Liver (tissue), 9 donors: Measurements from ENCODE around the gene ALDH1A1. TPM values are rescaled to one million over a fixed set of nuclear protein-coding genes. Genes with fewer than 3 reads are reported as not detected.

Source experiments
- DNase-seq: peaks from one replicate; pipeline ENCODE4 v3.0.0-alpha.2; 2017; ENCODE audit warnings: low spot score
- H3K27ac ChIP-seq, 2 donors: one replicate each; pipeline ENCODE4 v1.7.0; 2013; ENCODE audit warnings: inconsistent platforms in 2 of 2, low read length in 2 of 2, control low read depth in 1 of 2, low read depth in 1 of 2, mild to moderate bottlenecking in 1 of 2
- H3K27me3 ChIP-seq, 4 donors: one replicate each; pipeline versions ENCODE4 v1.6.1 to v1.7.0; 2013; ENCODE audit warnings: low read length in 3 of 4, inconsistent platforms in 1 of 4, mild to moderate bottlenecking in 1 of 4, moderate library complexity in 1 of 4; ENCODE audit not compliant: control insufficient read depth in 4 of 4, insufficient read depth in 4 of 4
- H3K36me3 ChIP-seq, 4 donors: one replicate each; pipeline versions ENCODE4 v1.6.1 to v1.7.0; 2013; ENCODE audit warnings: low read length in 3 of 4, mild to moderate bottlenecking in 3 of 4, low read depth in 1 of 4, moderate library complexity in 1 of 4; ENCODE audit not compliant: control insufficient read depth in 4 of 4, insufficient read depth in 3 of 4
- H3K4me1 ChIP-seq, 4 donors: one replicate each; pipeline versions ENCODE4 v1.6.1 to v1.7.0; 2013; ENCODE audit warnings: low read length in 3 of 4, mild to moderate bottlenecking in 3 of 4, moderate library complexity in 1 of 4; ENCODE audit not compliant: control insufficient read depth in 4 of 4, insufficient read depth in 4 of 4
- H3K4me3 ChIP-seq, 3 donors: one replicate each; pipeline versions ENCODE4 v1.6.1 to v1.7.0; 2013; ENCODE audit warnings: low read length in 3 of 3, control low read depth in 1 of 3, low read depth in 1 of 3, mild to moderate bottlenecking in 1 of 3
- H3K9ac ChIP-seq, 2 donors: one replicate each; pipeline ENCODE4 v1.7.0; 2013; ENCODE audit warnings: low read length in 2 of 2, mild to moderate bottlenecking in 2 of 2, moderate library complexity in 2 of 2, control low read depth in 1 of 2, low read depth in 1 of 2
- H3K9me3 ChIP-seq, 4 donors: one replicate each; pipeline versions ENCODE4 v1.6.1 to v1.7.0; 2013; ENCODE audit warnings: low read length in 3 of 4; ENCODE audit not compliant: control insufficient read depth in 4 of 4
- ATF3 ChIP-seq: IDR thresholded peaks from 2 replicates; pipeline ENCODE4 v1.6.1; 2016; ENCODE audit warnings: antibody characterized with exemption
- EGR1 ChIP-seq, 2 donors: IDR thresholded peaks; 2 replicates each; pipeline ENCODE4 v1.6.1; 2016 to 2018; ENCODE audit warnings: antibody characterized with exemption in 2 of 2, low read depth in 2 of 2
- FOXA1 ChIP-seq: IDR thresholded peaks from 2 replicates; pipeline ENCODE4 v1.6.1; 2016; ENCODE audit warnings: antibody characterized with exemption
- GABPA ChIP-seq, 2 donors: IDR thresholded peaks in 1 of 2; conservative IDR thresholded peaks in 1 of 2; 2 replicates each; pipeline ENCODE4 v1.6.1; 2016; ENCODE audit warnings: antibody characterized with exemption in 2 of 2, mild to moderate bottlenecking in 1 of 2, moderate library complexity in 1 of 2
- HNF4A ChIP-seq, 2 donors: conservative IDR thresholded peaks; 2 replicates each; pipeline ENCODE4 v1.6.1; 2016; ENCODE audit warnings: antibody characterized with exemption in 2 of 2, mild to moderate bottlenecking in 2 of 2
- HNF4G ChIP-seq: IDR thresholded peaks from 2 replicates; pipeline ENCODE4 v1.6.1; 2016; ENCODE audit warnings: antibody characterized with exemption
- MAX ChIP-seq: IDR thresholded peaks from 2 replicates; pipeline ENCODE4 v1.6.1; 2016; ENCODE audit warnings: antibody characterized with exemption
- RXRA ChIP-seq, 2 donors: IDR thresholded peaks; 2 replicates each; pipeline ENCODE4 v1.6.1; 2017 to 2018; ENCODE audit warnings: antibody characterized with exemption in 2 of 2, mild to moderate bottlenecking in 1 of 2
- SP1 ChIP-seq: IDR thresholded peaks from 2 replicates; pipeline ENCODE4 v1.6.1; 2018; ENCODE audit warnings: antibody characterized with exemption, mild to moderate bottlenecking
- TAF1 ChIP-seq: conservative IDR thresholded peaks from 2 replicates; pipeline ENCODE4 v1.6.1; 2016; ENCODE audit warnings: antibody characterized with exemption, mild to moderate bottlenecking
- YY1 ChIP-seq: IDR thresholded peaks from 2 replicates; pipeline ENCODE4 v1.6.1; 2016; ENCODE audit warnings: antibody characterized with exemption, mild to moderate bottlenecking
- WGBS: extraction: QIAGEN DNeasy Blood & Tissue Kit; methylation state at CpG from one replicate; pipeline ENCODE4 v1.1.7; 2013; 5-methylcytosine and 5-hydroxymethylcytosine counted together
- polyA plus RNA-seq, 2 donors: library from polyadenylated mRNA; stranded (reverse) in 1 of 2; unstranded in 1 of 2; fragments of 200-250 nt in 1 of 2; fragments of >200 nt in 1 of 2; fragmentation: Nextera tagmentation in 1 of 2; extraction: Ambion mirVana in 1 of 2; gene quantifications; one replicate each; pipeline versions ENCODE4 v1.2.1 to v1.2.3, GENCODE V29; 2013 to 2015
- total RNA-seq, 2 donors: library from RNA; depleted of rRNA; stranded (reverse); fragments of >200 nt; gene quantifications; one replicate each; pipeline ENCODE4 v1.2.3, GENCODE V29; 2014
- TF ChIP-seq, protein P1 (sequence below): fragments of 150-350 bp; IDR thresholded peaks from 2 replicates; pipeline ENCODE4 v1.5.1; 2017; ENCODE audit warnings: improper control_type of control experiment, low read depth, low read length; ENCODE audit not compliant: missing input control
- TF ChIP-seq, protein P2 (sequence below): IDR thresholded peaks from 2 replicates; pipeline ENCODE4 v1.6.1; 2016; ENCODE audit warnings: antibody characterized with exemption
- TF ChIP-seq, protein P3 (sequence below): IDR thresholded peaks from 2 replicates; pipeline ENCODE4 v1.6.1; 2016; ENCODE audit warnings: antibody characterized with exemption, mild to moderate bottlenecking
- donor health status: healthy.
- donor health status: healthy.
- donor health status: healthy.
- donor health status: healthy.
- donor health status: healthy.

ALDH1A1 gene
- total and polyA plus RNA-seq, 4 donors, result 118 to 433 (median 193) TPM

DNA sequence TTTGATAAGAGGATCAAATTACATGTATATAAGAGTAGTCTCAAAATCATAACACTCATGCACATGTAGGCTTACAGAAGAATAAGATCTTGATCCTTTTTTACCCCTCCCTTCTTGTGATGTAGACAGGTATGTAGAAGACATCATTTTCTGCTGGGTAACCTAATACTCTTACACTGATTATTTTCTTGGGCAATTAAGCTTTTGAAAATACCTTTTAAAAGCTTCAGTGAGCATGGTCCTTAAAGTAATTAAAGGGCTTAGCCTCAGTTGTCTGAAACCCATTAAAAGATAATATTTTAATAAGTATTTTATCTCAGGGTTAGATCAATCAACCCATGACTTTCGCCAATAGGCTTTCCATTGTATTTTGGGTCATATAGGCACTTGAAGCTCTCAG is 50.6 kb downstream of the ALDH1A1 start:
- no peak for DNase-seq
- Histone ChIP-seq H3K27me3 (no peaks in the 10 kb centered on the region), H3K9me3 (no peaks in the 10 kb centered on the region), H3K4me1 (peaks cover 0 to 4% (median under 1%) of the 10 kb centered on the region in 4 donors), H3K36me3 (peaks cover 4 to 60% (median 48%) of the 10 kb centered on the region in 4 donors), H3K4me3 (no peak overlapping the region), H3K27ac (no peak overlapping the region), H3K9ac (no peak overlapping the region)
- 96% methylated on average over 1 of the region's 1 CpG for WGBS
- TF ChIP-seq GABPA (IDR thresholded peaks at IDR 0.05 in 1 of 2, conservative IDR thresholded peaks at IDR 0.05 in 1 of 2), result no peak
- no peak for TF ChIP-seq EGR1 (IDR thresholded peaks at IDR 0.05; ENCODE audit: low read depth in 2 of 2)
- no peak for TF ChIP-seq YY1
- no peak for TF ChIP-seq ATF3
- no peak for TF ChIP-seq HNF4A (conservative IDR thresholded peaks at IDR 0.05)
- no peak for TF ChIP-seq SP1
- TF ChIP-seq TAF1, result no peak
- TF ChIP-seq, protein P1, sequence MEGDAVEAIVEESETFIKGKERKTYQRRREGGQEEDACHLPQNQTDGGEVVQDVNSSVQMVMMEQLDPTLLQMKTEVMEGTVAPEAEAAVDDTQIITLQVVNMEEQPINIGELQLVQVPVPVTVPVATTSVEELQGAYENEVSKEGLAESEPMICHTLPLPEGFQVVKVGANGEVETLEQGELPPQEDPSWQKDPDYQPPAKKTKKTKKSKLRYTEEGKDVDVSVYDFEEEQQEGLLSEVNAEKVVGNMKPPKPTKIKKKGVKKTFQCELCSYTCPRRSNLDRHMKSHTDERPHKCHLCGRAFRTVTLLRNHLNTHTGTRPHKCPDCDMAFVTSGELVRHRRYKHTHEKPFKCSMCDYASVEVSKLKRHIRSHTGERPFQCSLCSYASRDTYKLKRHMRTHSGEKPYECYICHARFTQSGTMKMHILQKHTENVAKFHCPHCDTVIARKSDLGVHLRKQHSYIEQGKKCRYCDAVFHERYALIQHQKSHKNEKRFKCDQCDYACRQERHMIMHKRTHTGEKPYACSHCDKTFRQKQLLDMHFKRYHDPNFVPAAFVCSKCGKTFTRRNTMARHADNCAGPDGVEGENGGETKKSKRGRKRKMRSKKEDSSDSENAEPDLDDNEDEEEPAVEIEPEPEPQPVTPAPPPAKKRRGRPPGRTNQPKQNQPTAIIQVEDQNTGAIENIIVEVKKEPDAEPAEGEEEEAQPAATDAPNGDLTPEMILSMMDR, result no peak
- TF ChIP-seq, protein P2, sequence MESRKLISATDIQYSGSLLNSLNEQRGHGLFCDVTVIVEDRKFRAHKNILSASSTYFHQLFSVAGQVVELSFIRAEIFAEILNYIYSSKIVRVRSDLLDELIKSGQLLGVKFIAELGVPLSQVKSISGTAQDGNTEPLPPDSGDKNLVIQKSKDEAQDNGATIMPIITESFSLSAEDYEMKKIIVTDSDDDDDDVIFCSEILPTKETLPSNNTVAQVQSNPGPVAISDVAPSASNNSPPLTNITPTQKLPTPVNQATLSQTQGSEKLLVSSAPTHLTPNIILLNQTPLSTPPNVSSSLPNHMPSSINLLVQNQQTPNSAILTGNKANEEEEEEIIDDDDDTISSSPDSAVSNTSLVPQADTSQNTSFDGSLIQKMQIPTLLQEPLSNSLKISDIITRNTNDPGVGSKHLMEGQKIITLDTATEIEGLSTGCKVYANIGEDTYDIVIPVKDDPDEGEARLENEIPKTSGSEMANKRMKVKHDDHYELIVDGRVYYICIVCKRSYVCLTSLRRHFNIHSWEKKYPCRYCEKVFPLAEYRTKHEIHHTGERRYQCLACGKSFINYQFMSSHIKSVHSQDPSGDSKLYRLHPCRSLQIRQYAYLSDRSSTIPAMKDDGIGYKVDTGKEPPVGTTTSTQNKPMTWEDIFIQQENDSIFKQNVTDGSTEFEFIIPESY, result no peak
- no peak for TF ChIP-seq MAX
- TF ChIP-seq, protein P3, sequence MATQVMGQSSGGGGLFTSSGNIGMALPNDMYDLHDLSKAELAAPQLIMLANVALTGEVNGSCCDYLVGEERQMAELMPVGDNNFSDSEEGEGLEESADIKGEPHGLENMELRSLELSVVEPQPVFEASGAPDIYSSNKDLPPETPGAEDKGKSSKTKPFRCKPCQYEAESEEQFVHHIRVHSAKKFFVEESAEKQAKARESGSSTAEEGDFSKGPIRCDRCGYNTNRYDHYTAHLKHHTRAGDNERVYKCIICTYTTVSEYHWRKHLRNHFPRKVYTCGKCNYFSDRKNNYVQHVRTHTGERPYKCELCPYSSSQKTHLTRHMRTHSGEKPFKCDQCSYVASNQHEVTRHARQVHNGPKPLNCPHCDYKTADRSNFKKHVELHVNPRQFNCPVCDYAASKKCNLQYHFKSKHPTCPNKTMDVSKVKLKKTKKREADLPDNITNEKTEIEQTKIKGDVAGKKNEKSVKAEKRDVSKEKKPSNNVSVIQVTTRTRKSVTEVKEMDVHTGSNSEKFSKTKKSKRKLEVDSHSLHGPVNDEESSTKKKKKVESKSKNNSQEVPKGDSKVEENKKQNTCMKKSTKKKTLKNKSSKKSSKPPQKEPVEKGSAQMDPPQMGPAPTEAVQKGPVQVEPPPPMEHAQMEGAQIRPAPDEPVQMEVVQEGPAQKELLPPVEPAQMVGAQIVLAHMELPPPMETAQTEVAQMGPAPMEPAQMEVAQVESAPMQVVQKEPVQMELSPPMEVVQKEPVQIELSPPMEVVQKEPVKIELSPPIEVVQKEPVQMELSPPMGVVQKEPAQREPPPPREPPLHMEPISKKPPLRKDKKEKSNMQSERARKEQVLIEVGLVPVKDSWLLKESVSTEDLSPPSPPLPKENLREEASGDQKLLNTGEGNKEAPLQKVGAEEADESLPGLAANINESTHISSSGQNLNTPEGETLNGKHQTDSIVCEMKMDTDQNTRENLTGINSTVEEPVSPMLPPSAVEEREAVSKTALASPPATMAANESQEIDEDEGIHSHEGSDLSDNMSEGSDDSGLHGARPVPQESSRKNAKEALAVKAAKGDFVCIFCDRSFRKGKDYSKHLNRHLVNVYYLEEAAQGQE, result no peak
- no peak for TF ChIP-seq HNF4G
- TF ChIP-seq FOXA1, result no peak
- no peak for TF ChIP-seq RXRA (IDR thresholded peaks at IDR 0.05)
